Measurements from ENCODE around the gene CEP85. TPM values are rescaled to one million over a fixed set of nuclear protein-coding genes. Genes with fewer than 3 reads are reported as not detected.

CEP85 gene
- total RNA-seq, 1 donor from 2014 or later = 10.5 TPM

- H3K79me2 ChIP-seq (ENCODE audit: insufficient read depth, low read length) = peaks cover 48% of the 10 kb centered on the region
These were observed 48.5 kb downstream of the CEP85 start for GRCh38 chr1:26282401-26282918.

GRCh38 chr1:26283279-26283853 is 49.4 kb downstream of the CEP85 start:
- H3K27ac Mint-ChIP-seq (ENCODE audit: unreplicated experiment) = peak overlapping the region; percentile 48
- no peaks in the 10 kb centered on the region for H3K9me3 Mint-ChIP-seq (ENCODE audit: unreplicated experiment)
- Histone ChIP-seq H3K27ac (ENCODE audit: low read depth, low read length) (peak overlapping the region; percentile 74), H3K4me3 (ENCODE audit: insufficient read depth, low read depth, low read length) (no peak overlapping the region), H3K9me3 (ENCODE audit: insufficient read depth, low read depth, low read length) (no peaks in the 10 kb centered on the region), H3K9ac (ENCODE audit: low read length) (peak overlapping the region; percentile 36), H3K4me2 (ENCODE audit: low read length) (peak overlapping the region; percentile 97), H3K4me1 (ENCODE audit: insufficient read depth, low read length) (peaks cover 57% of the 10 kb centered on the region), H3K79me2 (ENCODE audit: insufficient read depth, low read length) (peaks cover 48% of the 10 kb centered on the region), H4K20me1 (ENCODE audit: insufficient read depth, low read length) (peaks cover 46% of the 10 kb centered on the region), H3K27me3 (ENCODE audit: insufficient read depth, low read length) (no peaks in the 10 kb centered on the region), H2AFZ (ENCODE audit: low read depth, low read length) (no peak overlapping the region), H3K36me3 (ENCODE audit: insufficient read depth, low read length) (peaks cover 5% of the 10 kb centered on the region)
- TF ChIP-seq EZH2 (IDR thresholded peaks at IDR 0.05; ENCODE audit: insufficient read depth, low read length) (no peak), CTCF (IDR thresholded peaks at IDR 0.05; ENCODE audit: insufficient read depth, low read depth, low read length) (no peak)
- peaks cover 49% of the 10 kb centered on the region for H3K4me1 Mint-ChIP-seq (ENCODE audit: low read depth, unreplicated experiment)
- H3K4me3 Mint-ChIP-seq (ENCODE audit: unreplicated experiment) = peak overlapping the region; percentile 21
- peaks cover 11% of the 10 kb centered on the region for H3K36me3 Mint-ChIP-seq (ENCODE audit: low read depth, unreplicated experiment)
- DNase-seq (ENCODE audit: low read depth) (no peak), FAIRE-seq (no peak)
- no peaks in the 10 kb centered on the region for H3K27me3 Mint-ChIP-seq (ENCODE audit: low read depth, unreplicated experiment)

More at GRCh38 chr1:26282401-26282918, 48.5 kb downstream of the CEP85 start:
- DNase-seq (ENCODE audit: low read depth) = no peak
- H3K27me3 ChIP-seq (ENCODE audit: insufficient read depth, low read length) = no peaks in the 10 kb centered on the region
- Mint-ChIP-seq H3K4me3 (ENCODE audit: unreplicated experiment) (peak overlapping the region; percentile 40), H3K27me3 (ENCODE audit: low read depth, unreplicated experiment) (no peaks in the 10 kb centered on the region), H3K36me3 (ENCODE audit: low read depth, unreplicated experiment) (peaks cover 11% of the 10 kb centered on the region), H3K27ac (ENCODE audit: unreplicated experiment) (peak overlapping the region; percentile 41), H3K4me1 (ENCODE audit: low read depth, unreplicated experiment) (peaks cover 50% of the 10 kb centered on the region), H3K9me3 (ENCODE audit: unreplicated experiment) (no peaks in the 10 kb centered on the region)
- no peak for TF ChIP-seq CTCF (IDR thresholded peaks at IDR 0.05; ENCODE audit: insufficient read depth, low read depth, low read length)
- TF ChIP-seq EZH2 (IDR thresholded peaks at IDR 0.05; ENCODE audit: insufficient read depth, low read length) = no peak
- H3K27ac ChIP-seq (ENCODE audit: low read depth, low read length) = no peak overlapping the region
- H3K4me1 ChIP-seq (ENCODE audit: insufficient read depth, low read length) = peaks cover 66% of the 10 kb centered on the region
- H3K36me3 ChIP-seq (ENCODE audit: insufficient read depth, low read length) = peaks cover 8% of the 10 kb centered on the region
- peak overlapping the region; percentile 85 for H3K9ac ChIP-seq (ENCODE audit: low read length)
- H3K4me3 ChIP-seq (ENCODE audit: insufficient read depth, low read depth, low read length) = peak overlapping the region; percentile 21
- no peaks in the 10 kb centered on the region for H3K9me3 ChIP-seq (ENCODE audit: insufficient read depth, low read depth, low read length)
- FAIRE-seq = no peak
- H4K20me1 ChIP-seq (ENCODE audit: insufficient read depth, low read length) = peaks cover 46% of the 10 kb centered on the region
- H2AFZ ChIP-seq (ENCODE audit: low read depth, low read length) = no peak overlapping the region
- H3K4me2 ChIP-seq (ENCODE audit: low read length) = peak overlapping the region; percentile 97
